GM18870 (cell line): ENCODE data around the gene TMEM258.
A peak's percentile ranks its signal among the peaks of the same experiment; 100 is the strongest.

Experiments
- ATAC-seq: cut with Tn5 transposase; IDR thresholded peaks from one replicate; pipeline ENCODE4 v1.9.1; 2021; ENCODE audit warnings: moderate library complexity; ENCODE audit not compliant: unreplicated experiment

Gene TMEM258

DNA sequence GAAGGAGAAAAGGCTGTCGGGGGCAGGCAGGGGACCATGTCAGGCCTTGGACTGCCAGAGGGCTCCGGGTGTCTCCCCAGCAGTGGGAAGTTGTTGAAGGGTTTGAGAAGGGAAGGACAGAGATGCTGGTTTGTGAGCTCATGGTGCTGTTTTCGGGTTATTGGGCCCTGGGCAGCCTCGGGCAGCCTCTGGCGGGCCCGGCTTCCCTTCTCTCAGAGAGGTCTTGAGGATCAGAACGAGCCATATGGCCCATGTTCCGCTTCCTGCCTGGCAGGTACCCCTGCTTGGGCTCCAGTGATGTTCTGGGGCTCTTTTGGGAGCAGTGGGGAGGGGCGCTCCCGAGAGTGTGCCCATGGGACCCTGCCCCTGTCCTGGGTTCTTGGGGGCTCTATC lies 30.2 kb downstream of the TMEM258 start:
- ATAC-seq: no peak

DNA sequence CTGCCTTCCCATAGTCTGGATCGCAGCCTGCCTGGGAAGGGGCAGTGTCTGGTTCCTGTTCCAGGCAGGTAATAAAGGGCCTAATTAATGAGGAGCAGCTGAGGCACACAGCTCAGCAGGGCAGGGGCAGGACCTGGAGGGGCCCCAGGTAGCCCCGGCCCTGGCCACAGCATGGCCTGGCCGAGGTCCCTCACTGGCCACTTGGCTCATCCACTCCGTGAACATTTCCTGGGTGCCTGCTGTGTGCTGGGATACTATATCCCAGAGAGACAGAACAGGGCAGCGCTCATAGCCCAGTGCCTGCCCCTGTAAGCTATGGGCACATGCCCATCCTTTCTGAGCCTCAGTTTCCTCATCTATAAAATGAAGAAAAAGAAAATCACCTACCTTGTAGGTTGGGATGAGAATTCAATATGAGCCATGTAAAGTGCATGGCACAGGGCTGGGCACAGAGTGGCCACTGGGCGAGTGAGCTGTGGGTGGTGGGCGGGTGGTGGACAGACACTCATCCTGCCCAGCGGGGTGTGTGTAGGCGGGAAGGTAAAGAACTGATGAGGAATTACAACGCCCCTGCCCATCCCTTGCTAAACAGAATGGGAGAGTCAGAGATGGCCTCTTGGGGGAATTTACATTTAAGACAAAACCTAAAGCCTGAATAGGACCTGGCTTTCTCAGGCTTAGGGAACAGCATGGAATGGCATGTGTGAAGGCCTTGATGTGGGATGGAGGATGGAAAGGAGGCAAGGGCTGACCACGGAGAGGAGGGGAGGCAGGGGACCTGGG lies 30.8 kb downstream of the TMEM258 start:
- no peak for ATAC-seq

DNA sequence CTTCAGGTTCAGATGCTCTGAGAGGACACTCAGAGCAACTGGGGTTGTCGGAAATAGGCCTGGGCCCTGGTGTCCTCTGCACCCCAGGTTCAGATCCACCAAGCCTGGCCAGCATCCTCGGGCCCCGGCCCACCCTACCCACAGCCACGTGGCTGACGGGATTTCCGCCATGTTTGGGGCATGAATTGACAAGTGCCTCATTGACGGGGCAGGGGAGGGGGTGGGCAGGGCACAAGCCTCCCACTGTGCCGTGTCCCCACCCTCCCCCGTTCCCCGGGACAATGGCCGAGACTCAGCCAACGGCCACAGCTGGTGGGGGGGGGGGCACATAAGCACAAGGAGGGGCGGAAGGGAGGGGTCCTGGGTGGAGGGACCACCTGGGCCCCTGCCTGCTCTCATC lies 31.5 kb downstream of the TMEM258 start:
- ATAC-seq: no peak

DNA sequence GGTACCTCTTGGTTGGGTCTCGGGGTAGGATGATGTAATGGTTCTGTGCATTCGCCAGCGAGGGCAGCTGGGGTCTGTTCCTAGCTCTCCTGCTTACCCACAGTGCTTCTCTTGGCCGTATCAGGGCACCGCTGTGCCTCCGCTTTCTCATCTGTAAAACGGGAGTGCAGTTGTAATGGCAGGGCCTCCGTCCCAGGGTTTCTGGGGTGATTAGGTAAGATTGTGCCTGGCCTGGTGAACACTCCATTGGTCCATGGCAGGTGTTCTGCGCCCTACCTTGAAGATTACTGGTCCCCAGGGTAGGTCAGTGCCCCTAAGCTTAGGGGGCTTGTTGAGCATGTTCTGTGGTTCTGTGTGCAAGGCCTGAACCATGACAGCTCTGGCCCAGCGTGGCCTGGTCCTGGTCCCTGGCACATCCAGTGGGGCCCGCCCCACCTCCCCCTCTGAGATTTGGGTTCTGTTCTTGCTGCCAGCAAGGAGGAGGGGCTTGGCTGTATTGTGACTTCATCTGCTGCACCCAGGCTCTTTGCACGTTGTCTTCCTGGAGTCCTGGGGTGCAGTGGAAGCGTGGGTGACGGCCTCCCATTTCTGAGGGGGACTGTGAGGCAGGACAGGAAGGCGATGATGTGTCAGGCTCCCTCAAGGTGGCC lies 35.1 kb downstream of the TMEM258 start:
- no peak for ATAC-seq

DNA sequence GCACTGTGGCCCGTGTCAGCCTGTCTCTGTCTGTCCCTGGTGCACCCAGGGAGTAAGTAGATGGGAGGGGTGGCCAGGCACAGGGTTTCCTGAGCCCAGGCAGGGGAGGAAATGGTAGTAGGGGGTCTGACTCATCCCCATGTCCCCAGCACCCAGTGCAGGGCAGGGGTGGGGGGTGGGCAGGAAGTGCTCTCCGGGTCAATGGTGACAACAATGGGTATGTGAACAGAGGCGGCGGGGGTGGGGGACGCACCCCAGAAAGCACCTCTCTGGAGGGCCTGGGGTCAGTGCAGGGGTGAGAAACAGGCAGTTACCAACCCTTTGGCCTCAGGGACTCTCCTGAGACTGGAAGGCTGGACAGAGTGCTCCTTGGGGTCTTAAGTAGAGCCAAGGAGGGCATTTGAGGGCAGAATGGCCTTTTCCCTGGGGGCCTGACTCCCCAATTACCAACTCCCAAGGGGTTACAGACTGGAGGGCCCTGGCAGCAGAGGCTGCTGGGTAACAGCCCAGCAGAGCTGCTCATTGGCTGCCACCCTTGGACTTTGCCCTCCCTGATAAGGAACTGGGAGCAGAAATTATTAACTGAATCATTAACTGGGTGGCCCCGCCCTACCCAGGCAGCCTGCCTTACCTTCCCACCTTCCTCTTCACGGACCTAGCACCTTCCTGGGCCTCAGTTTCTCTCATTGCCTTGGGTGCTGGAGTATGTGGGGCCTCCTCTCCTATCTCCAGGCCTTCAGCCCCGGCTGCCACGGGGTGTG lies 35.8 kb downstream of the TMEM258 start:
- ATAC-seq: peak; percentile 54

DNA sequence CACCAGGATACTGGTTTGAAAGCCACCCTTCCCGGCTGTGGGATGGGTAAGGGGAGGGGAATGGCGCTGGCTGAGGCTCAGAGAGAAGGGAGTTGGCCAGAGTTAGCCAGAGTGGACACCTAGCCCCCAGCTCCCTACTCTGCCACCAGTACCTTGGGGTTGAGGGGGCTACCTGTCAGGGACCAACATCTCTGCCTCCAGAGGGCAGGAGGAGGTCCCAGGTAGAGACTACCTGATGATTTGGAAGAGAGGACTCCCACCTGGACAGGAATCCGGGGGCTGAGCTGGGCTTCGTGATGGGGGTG lies 36.3 kb downstream of the TMEM258 start:
- no peak for ATAC-seq

DNA sequence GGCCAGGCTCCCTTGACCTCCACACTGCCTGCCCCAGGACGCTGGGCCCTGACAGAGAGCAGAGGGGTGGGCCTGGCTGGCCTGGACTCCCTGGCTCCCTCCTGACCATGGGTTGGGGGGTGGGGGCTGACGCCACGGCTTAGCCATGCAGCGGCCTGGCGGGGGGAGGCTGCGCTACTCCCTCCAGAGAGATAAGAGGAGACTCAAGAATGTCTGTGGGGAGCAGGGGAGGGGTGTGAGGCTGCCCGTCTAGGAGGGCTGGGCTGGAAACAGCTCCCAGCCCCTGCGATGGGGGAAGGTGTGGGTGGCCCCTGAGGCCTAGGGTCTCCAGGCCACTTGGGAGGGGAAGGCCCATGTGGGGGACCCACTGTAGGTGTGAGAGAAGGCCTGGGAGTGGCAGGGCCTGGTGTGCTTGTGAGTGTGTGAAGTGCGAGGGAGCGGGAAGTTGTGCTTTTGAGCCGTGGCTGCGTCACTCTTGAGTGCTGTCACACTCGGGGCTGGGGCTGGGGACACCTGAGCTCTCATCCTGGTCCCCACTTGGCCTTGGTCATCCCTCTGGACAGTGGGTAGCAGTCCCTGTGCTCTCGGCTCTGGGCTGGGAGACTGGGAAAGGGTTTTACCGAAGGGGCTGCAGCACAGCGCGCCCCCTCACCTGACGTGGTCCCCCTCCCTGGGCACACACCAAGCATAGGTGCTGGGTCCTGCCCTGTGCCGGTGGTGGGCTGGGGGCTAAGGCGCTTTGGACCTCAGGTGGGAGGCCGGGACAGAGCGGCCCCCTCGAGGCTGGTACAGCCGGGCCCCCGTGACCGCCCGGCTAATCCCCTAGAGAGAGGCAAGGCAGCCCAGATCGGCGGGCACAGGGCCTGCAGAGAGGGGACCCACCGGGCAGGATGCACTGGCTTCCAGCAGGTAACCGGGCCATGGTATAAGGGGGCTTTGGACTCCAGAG lies 37.6 kb downstream of the TMEM258 start:
- no peak for ATAC-seq

DNA sequence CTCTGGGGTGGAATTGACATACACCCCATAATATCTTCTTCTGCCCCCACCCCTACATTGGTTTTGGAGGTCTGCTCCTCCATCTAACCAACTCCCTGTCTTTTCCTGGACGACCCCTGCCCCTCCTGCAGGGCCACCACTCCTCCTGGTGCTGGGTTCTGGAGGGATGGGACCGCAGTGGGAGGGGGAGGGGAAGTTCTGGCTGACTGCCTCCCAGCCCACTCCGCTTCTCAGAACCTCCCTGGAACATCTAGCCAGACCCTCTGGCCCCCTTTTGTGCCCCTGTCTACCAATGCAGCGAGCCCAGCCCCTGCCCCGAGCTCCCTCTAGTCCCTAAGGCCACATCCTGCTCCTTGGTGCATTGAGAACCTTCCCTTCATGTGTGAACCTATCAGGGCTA lies 38.7 kb downstream of the TMEM258 start:
- no peak for ATAC-seq

DNA sequence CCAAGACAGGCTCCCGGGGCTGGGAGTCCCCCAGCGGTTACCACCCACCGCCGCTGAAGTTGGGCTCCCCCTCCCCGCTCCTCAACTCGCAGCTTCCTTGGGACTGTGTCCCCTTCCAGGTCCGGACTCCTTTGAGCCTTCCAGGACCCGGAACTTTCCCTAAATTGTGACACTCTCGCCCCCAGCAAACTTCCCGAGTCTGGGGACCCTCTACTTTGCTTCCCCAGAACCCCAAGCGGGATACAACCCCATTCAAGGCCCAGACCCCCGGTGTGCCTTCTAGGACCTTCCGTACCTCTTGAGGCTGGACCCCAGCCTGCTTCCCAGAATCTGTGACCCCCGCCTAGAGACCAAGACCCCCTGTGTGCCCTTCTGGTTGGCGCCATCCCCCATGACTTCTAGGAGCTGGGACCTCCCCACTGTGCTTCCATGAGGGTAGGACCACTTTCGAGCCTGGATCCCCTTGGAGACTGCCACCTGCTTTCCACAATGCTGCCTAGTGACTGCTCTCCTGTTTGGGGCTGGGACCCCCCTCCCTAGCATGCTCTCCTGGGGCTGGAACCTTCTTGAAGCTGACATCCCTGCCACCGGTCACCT lies 39.4 kb downstream of the TMEM258 start:
- no peak for ATAC-seq

DNA sequence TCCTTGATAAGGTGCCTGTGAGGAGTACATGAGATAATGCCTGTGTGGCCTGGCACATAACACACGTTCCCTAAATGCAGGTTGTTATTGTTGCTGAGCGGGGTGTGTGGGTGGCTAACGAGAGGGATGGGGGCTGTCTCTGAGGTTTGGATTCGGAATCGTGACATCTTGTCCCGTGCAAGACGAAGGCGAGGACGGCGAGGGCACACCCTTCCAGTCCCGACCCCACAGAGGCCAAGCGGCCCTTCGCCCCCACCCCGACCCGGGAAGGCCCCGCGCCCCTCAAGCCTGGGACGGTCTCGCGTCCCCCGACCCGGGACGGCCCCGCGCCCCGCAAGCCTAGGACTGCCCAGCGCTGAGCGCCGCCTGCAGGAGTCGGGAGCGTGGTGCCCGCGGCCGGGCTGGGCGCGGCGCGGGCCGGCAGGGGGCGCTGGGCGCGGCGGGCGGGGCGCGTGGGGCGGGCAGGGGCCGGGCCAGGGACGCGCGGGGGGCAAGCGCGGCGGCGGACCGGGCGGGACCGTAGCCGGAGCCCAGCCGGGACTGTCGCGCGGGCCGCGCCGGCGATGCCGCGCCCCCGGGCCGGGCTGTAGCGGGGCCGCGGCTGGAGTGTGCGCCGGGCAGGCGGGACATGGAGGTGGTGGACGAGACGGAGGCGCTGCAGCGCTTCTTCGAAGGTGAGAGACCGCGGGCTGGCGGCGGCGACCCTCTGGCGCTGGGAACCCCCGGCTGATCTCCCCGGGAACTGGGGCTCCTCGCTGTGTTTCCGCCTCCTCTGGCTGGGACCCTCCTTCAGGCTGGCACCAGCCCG lies 40.1 kb downstream of the TMEM258 start, which contains the start of gene MYRF:
MYRF (plus strand) TSS at position 520 of the 808 bp plus-strand sequence; CDS start at position 629, 109 bp downstream.
- no peak for ATAC-seq

DNA sequence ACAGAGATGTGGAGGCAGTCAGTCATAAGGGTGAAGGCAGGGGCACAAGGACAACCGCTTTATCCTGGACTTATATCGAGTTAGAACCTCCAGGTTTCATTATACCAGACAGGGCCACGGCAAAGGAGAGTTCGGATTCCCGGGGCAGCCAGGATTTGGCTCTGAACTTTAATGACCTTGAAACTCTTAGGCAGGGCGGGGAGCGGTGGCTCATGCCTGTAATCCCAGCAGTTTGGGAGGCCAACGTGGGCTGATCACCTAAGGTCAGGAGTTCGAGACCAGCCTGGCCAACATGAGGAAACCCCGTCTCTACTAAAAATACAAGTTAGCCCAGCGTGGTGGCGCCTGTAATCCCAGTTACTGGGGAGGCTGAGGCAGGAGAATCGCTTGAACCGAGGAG lies 41.0 kb downstream of the TMEM258 start:
- ATAC-seq: no peak

DNA sequence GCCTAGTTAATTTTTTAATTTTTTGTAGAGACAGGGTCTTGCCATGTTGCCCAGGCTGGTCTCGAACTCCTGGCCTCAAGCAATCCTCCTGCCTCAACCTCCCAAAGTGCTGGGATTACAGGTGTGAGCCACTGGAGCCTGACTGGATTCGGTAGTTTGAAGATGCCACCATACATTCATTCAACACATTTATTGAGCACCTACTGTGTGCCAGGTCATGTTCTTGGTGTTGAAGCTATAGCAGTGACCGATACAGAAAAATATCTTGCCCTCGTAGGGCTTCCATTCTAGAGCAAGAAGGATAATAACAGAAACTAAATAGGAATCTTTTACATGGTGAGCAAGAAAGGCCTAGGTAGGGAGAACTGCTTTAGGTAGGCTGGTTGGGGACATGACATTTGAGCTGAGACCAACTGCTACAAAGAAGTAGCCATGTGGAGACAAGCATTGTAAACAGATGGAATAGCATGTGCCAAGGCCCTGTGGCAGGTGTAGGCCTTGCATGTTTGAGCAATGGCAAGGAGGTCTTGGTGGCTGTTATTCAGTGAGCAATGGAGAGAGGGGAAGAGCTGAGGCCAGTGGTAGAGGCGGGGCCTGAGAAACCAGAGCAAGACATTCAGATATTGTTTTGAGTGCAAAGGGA lies 41.6 kb downstream of the TMEM258 start:
- no peak for ATAC-seq

DNA sequence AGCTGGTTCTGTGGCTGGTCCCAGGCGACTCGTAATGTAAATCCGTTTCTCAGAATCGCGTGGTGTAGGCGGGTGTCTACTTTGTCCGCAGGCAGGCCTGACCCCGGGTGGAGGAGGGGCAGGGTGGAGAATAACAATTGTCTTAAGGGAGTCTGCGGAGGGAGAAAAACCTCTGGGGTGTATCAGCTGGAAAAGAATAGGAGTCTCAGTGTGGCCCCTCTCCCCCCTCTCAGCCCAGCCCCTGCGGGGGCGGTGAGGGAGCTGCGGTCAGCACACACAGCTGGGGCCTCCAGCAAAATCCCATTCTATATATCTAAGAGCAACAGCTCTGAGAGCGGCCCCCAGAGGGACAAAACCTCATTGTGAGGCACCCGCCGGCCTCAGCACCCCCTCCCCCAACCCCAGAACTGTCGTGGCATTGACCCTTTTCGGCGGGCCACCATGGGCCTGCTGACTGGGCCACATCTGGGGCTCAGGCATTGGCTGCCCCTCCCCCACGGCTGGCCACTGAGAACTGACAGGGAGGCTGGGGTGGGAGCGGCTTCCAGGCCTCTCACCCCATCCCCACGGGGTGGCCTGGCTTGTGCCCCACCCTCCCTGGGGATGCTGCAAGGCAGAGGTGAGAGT lies 42.7 kb downstream of the TMEM258 start:
- ATAC-seq: no peak

DNA sequence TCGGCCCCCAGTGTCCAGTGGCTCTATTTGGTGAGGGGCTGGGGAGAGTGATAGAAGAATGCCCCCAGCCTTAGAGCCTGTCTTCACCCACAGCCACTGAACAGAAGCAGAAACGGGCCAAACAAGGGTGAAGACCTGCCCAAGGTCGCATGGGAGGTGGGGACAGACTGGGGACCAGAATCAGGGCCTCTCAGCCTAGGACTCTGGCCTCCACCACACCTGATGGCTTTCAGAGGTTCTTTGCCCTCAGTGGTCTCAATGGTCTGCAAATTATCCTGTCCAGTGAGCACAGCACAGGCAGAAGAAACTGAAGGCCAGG lies 44.5 kb downstream of the TMEM258 start:
- ATAC-seq: no peak

DNA sequence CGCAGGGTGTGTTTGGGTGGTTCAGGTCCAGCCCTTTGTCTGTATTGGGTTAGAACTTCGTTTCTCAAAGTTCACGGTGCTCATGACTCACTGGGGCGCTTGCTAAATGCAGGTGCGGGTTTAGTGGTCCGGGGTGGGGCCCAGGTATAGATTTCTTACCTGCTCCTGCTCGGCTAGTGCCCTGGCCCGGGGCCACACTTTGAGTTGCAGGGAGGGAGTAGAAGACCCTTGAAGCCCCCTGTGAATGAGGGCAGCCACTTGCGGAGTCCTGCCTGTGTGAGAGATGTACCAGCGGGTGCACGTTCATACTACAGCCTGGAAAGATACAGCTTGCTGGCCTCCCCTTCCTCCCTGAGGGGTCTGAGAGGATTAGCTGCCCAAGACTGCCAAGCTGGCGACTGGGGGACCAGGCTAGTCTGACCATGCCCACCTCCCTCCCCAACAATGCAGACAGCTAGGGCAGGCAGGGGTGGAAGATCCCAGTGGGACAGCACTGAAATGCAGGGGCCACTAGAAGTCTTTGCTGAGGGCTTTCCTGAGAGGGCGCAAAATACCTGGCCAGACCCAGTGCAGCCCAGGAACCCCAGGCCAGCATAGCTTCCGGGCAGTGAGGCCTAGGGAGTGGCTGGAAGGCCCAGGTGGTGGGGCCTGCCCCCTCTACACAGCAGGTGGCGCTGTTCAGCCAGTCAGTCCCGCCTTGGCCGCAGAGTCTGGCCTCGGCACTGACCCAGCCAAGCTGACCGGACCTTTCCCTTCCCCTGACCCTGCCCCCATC lies 45.0 kb downstream of the TMEM258 start:
- ATAC-seq: no peak

DNA sequence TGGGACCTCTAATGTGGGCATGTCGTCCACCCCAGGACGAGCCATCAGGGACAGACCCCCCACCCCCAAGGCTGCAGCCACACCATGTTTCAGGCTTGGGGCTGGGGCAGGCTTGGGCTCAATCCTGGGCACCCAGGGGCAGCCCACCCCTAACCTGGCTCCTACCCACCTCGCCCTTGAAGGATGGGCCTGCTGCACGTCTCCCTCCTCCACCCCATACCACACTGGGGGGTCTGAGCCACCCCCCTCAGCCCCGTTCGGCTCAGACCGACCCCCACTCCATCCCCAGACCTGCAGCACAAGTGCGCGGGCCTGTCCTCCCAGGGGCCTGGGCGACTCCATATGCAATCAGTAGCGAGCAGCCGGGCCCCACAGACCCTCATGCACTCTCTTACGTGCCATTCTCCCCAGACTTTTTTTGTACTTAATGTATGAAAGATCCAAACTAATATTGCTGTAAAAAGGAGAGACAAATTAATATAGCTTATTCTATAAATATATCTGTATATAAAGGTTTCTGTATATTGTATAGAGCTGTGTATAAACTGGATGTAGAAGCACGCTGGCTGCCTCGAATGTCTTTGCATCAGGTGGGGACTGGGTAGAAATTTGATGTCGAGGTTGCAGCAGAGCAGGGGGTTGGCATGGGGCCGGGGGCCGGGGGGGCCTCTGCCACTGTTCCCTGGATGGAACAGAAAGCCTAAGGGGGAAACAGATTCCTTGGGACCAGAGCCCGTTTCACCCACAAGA lies 45.8 kb downstream of the TMEM258 start:
- no peak for ATAC-seq

DNA sequence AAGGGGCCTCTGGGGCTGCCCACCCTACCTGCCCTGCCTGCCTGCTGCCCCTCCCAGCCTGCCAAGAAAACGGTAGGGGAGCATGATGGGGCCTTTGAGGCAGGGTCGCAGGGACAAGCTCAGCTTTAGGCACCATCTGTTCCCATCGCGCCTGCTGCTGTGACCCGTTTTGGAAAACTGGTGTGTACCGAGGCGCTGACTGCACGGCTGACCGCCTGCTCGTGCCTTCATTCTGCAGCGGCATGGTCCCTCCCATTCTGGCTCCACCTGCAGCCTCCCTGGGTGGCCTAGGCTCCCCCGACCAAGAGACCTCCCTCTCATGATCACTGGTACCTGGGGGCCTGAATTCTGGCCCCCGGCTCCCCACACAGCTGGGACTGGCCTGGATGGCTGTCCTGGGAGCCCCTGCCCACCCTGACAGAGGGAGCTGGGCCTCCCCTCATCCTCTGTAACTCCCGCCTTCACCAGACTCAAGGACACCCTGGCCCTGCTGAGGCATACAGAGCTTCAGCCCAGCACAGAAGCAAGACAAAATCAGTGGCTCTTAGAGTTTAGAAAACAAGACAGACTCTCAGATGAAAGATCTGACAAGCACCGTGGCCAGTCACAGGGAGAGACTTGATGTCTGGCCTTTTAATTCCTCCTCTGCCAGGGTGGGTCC lies 46.5 kb downstream of the TMEM258 start:
- no peak for ATAC-seq
